Raji (cell line): Measurements from ENCODE around the gene FBXO31.

ENCODE experiments used
- POLR2A ChIP-seq: IDR thresholded peaks from 2 replicates; pipeline ENCODE4 v1.6.1; 2011; ENCODE audit warnings: low read depth, low read length, control low read depth; ENCODE audit not compliant: insufficient read depth

FBXO31 gene

DNA sequence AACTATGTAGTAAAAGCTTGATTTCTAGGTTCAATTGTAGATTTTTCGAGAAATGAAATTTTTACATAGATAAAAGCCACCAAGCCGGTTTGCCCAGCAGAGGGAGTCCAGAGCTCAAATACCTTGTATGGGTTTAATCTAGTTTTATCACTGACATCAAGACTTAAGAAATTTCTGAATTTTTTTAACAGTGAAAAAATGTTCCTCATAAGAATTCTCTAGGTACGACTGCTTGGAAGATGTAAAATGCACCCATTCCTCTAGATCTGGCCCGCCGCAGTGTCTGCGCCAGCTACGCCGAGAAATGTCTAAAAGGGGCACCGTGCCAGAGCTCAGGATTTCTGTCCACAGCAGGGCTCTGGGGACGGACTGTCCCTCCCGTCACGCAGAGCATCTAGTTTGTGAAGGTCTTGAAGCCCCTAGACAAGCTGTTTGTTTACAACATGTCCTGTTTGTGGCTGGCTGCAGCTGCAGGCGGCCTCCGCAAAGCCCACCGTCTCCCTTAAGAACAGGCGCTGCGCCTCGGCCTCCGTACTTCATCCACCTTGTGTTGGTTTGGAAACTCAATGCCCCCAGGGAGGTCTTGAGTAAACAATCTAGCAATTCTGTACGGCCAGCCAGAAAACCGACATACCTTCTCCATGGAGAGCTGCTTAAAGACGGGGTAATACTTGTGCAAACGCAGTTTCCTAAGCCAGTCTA, 33.4 kb upstream of the FBXO31 start:
- no peak for TF ChIP-seq POLR2A

DNA sequence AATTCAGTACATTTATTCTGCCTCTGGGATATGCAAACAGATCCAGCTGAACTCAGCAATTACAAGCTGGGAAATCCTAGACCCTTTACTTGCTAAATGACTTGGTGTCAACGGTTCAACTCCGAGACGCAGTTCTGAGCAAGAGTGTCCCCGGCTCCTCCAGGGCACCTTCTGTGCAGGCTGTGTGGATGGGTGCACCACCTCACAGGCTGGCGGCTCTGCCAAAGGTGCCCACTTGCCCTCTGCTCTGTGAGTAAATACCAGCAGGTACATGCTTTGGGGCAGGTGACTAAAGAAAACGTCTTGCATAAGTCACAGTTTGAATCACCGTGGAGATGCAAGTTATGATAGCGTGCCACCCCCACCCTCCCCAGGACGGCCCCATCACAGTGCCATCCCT, 31.9 kb upstream of the FBXO31 start:
- no peak for TF ChIP-seq POLR2A

GRCh38 chr16:87414251-87414680, 30.7 kb upstream of the FBXO31 start:
- no peak for TF ChIP-seq POLR2A

DNA sequence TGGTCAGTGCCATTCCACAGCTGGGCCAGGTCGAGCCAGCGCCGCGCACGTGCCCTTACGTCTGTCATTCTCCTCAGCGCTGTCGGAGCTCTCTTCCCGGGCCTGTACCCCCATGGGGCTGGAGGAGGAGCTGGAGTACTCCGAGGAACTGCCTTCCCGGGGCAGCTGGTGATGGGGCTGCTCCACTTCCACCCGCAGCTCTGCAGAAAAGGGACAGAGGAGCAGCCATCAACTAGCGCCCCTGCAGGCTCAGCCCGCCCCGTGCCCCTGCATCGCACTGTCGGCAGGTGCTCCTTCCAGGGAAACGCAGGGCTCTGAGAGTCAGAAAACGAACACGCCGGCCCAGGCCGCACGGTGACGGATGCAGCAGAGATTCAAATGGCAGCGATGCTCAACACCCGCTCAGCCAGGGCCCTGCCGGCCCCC, 29.4 kb upstream of the FBXO31 start:
- no peak for TF ChIP-seq POLR2A

DNA sequence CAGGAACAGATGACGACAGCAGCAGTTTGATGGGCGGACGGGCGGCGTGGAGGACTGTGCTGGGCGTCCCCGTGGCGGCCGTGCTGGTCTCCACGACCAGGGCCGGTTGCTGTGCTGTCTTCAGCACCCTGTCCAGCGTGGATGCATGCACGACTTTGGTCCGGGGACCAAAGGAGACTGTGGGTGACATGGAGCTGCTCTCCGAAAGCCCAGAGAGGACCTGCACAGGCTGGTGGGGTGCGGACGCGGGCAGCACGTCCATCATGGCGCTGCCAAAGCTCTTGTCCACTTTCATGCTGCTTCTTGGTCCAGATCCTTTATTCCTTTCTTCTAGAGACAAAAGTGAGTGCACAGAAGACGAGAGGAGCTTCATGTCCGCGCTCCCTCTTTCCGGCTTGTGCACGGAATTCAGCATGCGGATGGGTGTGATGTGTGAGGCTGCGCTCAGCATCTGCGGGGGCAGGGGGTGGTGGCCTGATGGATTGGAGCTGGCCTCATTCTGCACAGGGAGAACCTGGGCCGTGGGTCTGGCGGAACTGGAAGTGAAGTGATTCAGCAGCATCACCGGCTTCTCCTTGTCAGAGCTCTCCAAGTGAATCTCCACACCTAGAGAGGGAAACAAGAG, 28.9 kb upstream of the FBXO31 start:
- TF ChIP-seq POLR2A, result no peak

DNA sequence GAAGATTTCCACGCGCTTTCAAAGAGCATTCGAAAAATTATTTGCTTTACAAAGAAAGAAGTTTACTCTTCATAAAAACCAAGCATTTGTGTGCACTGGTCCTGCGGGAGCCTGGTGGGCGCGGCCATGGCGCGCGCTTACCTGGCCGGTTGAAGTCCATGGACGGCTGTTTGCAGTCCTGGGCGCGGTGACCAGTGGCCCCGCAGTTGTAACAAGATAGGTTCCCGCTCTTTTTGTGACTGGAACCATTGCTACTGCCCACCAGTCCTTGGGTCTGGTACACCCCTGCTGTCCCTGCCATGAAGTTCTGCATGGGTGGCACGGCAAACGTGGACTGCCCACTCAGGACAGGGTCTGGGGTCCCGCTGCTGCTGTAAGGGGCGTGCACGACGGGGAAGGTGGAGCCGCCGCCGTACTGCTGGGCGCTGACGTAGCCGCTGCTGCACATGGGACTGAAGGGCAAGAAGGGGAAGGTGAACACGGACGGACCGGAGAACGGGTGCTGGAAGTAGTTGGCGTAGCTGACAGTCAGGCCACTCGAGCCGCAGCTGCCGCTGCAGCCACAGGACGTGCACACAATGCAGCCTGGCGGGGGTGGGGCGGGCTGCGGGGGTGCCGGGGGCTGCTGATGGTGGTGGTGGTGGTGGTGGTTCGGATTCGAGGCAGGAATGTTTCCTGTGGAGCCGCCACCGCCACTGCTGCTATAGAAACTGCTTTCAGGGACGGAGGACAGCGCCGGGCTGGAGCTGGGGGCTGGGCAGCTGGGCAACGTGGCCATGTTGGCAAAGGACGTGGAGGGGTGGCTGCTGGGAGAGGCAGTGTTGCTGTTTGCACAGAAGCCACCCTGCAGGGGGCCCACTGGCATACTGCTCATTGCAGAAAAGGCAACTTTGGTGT, 28.0 kb upstream of the FBXO31 start:
- TF ChIP-seq POLR2A, result no peak

GRCh38 chr16:87410968-87411367, 27.4 kb upstream of the FBXO31 start:
- no peak for TF ChIP-seq POLR2A

DNA sequence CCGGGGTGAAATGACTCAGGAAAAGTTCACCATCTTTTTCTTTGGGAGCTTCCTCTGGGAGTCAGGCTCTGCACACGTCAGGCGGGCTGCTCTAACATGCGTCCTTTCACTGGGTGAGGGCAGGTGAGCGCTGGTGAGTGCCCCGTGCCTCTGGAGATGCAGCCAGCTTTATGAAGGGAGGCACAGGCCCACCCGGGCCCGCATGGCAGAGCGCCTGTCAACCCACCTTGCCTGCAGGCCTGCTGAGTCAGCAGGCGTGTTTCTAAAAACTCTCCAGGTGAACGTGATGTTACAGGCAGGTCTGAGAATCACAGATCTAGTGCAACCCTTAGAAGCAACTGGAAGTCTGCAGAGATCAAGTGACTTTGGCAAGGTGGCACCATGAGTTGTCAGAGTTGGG, 27.0 kb upstream of the FBXO31 start:
- no peak for TF ChIP-seq POLR2A

- no peak for TF ChIP-seq POLR2A
Observed at GRCh38 chr16:87409781-87410180, 26.2 kb upstream of the FBXO31 start.

GRCh38 chr16:87409153-87409552, 25.6 kb upstream of the FBXO31 start:
- TF ChIP-seq POLR2A, result no peak

DNA sequence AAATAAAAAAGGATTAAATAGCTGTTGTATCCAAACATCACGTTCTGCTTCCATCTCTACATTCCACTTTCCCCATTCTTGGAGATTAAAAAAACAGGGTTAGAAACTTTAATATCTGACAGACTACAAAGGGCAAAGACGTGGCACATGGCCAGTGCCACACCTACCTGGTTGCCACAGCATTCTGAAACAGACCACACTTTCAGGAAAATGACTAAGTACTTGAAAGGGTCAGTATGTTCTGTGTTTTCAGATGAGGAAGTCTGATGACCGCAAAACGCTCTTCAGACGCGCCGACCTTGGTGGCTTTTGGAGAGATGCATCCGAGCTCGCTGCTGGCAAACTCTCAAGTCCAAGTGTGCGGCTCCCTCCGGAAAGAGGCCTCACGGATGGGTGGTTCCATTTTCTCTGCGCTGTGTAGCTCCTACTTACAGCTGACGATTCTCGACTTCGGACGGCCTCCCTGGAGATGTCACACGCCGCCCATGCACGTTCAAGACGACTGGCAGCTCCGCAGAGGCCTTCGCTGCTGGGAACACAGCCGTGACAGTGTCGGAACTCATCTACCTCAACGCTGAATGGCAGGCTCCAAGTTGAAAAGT, 24.0 kb upstream of the FBXO31 start:
- TF ChIP-seq POLR2A, result no peak

DNA sequence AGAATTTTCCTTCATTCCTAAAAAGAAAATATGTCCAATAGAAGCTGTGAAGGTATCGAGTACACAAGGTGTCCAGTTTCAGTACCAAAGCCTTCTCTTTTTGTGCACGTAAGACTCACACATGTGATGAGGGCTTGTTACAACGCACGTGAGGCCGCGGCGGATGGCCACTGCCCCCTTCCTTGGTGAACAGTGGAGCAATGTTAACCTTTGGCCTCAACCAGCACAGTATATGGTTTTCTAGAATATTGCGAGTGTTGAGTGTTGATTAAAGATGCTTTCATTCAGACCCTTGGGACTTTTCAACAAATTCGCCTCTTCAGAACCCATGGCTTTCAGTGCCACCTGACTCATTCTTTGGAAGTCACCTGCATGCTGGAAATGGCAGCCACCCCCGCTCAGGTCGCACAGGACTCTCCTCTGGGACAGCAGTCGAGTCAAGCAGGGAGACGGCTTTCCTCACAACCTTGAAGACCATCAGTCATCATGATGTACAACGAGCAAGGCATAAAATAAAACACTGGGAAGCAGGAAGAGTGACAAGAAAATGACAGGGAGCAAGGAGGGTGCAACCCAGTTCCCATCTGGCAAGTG, 23.0 kb upstream of the FBXO31 start:
- no peak for TF ChIP-seq POLR2A

- TF ChIP-seq POLR2A, result no peak
Observed at GRCh38 chr16:87404764-87405625, 21.4 kb upstream of the FBXO31 start.
